Left cardiac atrium (tissue), 4 donors: ENCODE results near the gene HBD. TPM values are rescaled to one million over a fixed set of nuclear protein-coding genes. Genes with fewer than 3 reads are reported as not detected.
"Not testable (repeated sequence)": the region's sequence is repeated elsewhere in the genome, so short reads cannot be mapped to it uniquely, and the experiment has no call there.

Experiments
- ATAC-seq, 2 donors: fragments of 200-7000 bp; cut with Tn5 transposase; one replicate each; pipeline ENCODE4 v1.9.1; 2020; ENCODE audit warnings: mild to moderate bottlenecking in 2 of 2, moderate library complexity in 2 of 2
- DNase-seq: peaks from one replicate; pipeline ENCODE4 v3.0.0-alpha.2; 2020
- intact Hi-C, 2 donors: fragments of 100-400 bp; cut with DNase I; formaldehyde crosslinking; loops; one replicate each; pipeline versions ENCODE4 v1.14.1 to v1.15.1; 2022 to 2023
- total RNA-seq, 2 donors: library from RNA; stranded (reverse); fragmentation: NEBNext Ultra II Directional; extraction: Animal tissue kit (Norgen Biotek cat#: 25700); gene quantifications; one replicate each; pipeline ENCODE4 v1.2.1, GENCODE V29; 2021
- donor health status: DM: no; HTN: yes; CAD: no.
- donor health status: DM: no; HTN: yes; CAD: no; lungs with severe emphysema.
- donor health status: DM: yes; HTN: yes; CAD: no.
- donor health status: Dilated cardiomyopathy.

The HBD gene
- total RNA-seq, 2 donors from 2014 or later: not detected

DNA sequence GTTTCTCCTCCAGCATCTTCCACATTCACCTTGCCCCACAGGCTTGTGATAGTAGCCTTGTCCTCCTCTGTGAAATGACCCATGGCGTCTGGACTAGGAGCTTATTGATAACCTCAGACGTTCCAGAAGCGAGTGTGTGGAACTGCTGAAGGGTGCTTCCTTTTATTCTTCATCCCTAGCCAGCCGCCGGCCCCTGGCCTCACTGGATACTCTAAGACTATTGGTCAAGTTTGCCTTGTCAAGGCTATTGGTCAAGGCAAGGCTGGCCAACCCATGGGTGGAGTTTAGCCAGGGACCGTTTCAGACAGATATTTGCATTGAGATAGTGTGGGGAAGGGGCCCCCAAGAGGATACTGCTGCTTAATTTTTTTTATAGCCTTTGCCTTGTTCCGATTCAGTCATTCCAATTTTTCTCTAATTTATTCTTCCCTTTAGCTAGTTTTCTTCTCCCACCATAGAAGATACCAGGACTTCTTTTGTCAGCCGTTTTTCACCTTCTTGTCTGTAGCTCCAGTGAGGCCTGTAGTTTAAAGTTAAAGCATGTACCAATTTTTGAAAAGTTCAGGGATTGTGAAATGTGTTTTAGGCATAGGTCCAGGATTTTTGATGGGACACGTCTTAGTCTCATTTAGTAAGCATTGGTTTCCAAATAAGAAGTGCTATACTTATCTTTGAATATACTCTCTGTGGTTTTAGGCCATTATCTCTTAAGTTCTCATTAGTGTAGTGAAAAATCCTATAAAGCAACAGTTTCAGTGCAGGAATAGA, 20.5 kb upstream of the HBD start, which contains the start of gene HBG2:
TSS of gene HBG2 (minus strand) at position 136 of the 768 bp plus-strand sequence. CDS start at position 83, 53 bp downstream.
- peak in 1 of 2 donors; percentile 38 for ATAC-seq
- DNase-seq, intact Hi-C loops: not testable (repeated sequence)

DNA sequence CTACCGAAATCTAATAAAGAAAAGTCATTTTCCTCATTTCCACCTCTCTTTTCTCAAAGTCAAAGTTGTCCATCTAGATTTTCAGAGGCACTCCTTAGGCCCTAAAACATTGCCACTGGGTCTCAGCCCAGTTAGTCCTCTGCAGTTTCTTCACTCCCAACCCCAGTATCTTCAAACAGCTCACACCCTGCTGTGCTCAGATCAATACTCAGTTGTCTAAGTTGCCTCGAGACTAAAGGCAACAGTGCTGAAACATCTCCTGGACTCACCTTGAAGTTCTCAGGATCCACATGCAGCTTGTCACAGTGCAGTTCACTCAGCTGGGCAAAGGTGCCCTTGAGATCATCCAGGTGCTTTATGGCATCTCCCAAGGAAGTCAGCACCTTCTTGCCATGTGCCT, 19.7 kb upstream of the HBD start:
- intact Hi-C loops, DNase-seq, ATAC-seq: not testable (repeated sequence)

DNA sequence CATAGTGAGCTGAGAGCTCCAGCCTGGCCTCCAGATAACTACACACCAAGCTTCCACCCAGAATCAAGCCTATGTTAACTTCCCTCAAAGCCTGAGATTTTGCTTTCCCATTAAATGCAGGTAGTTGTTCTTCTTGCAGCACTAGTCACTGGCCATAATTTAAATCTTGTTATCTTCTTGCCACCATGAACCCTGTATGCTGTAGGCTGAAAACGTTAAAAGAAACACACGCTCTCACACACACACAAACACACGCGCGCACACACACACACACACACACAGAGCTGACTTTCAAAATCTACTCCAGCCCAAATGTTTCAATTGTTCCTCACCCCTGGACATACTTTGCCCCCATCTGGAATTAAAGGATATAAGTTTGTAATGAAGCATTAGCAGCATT, 19.2 kb upstream of the HBD start:
- ATAC-seq, intact Hi-C loops, DNase-seq: not testable (repeated sequence)

DNA sequence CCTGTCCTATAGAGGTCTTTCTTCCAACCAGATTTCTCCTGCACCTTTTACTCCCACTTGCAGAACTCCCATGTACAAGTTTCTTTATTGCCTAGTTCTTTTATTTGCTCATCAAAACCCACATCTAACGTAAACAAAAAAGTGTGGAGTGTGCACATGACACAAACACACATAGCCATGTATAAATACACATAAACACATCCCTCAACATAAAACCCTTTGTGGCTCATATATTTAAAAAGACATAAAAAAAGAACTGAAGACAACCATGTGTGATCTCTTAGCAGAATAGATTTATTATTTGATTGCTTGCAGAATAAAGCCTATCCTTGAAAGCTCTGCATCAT, 18.6 kb upstream of the HBD start:
- ATAC-seq (no peak), DNase-seq (no peak)
- intact Hi-C loops: no loop called here

DNA sequence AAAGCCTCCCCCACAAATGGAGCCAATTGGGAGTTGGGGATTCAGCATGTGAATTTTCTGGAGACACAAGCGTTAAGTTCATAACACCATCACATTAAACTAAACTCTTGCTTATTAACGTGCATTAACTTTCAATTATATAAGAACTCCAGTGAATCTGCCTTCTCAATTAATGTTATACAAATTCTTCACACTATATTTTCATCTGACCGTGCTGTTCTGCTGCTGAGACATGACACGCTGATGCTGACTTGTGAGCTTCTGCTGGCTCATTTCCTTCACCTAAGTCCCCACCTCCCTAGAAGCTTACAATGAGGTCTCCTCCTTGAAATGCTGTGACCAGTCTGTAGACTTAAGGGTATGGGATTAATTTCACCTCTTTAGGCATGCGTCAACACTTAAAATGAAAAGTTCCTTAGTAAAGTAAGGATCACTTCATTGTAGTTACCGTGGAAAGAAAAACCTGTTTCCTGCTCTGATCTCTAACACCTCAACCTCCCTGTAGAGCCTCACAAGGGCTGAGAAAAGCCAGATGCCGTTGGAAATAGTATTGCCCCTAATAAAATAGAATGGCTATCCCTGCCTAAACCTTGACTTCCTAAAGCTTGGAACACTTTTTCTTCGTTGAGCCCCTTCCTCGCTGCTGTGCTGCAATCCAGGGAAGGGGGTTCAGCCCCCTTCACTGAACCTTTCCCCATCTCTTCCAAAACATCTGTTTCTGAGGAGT, 18.1 kb upstream of the HBD start:
- intact Hi-C loops: no loop called here
- DNase-seq: no peak
- ATAC-seq: no peak

DNA sequence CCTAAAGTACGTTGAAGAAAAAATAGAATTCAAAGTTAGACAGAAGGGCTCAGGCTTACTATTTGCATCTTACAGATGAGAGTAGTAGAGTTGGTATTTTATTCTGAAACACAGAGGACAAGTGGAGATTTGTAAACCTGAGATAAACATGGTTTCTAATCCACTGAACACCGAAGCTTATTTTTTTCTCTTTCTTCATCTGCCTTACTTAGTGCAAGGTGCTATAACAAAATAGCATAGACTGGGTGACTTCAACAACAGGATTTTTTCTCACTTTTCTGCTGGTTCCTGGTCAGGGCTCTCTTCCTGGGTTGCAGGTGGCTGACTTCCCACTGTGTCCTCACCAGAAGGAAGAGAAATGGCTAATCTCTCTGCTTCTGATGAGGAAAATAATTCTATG, 17.5 kb upstream of the HBD start:
- no peak for DNase-seq
- intact Hi-C loops: no loop called here
- ATAC-seq: no peak

DNA sequence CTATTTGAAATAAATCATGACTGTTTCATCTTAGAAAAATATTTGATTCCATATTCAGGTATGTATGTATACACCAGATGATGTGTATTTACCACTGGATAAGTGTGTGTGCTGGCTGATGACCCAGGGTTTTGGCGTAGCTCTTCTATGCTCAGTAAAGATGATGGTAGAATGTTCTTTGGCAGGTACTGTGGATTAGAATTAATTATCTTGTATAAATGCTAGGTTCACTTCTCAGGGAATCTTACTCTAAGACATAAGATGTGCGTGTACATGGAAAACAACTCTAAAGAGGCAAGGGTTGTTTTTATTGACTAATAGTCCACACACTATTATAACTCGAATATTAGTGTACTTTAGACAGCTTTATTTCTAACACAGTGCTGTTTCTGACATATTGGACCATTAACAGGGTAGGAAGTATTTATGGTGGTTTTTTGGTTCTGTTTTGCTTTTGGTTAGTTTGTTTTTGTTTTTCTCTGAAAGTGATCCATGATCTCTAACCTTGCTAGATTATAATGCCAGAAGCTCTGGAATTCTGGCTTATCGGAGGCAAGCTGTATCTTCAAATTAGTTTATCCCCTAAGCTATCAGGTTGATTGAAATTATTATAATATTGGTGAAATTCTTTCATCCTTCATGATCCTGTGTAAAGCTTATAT, 16.4 kb upstream of the HBD start:
- no peak for DNase-seq
- intact Hi-C loops: no loop called here
- ATAC-seq: no peak

DNA sequence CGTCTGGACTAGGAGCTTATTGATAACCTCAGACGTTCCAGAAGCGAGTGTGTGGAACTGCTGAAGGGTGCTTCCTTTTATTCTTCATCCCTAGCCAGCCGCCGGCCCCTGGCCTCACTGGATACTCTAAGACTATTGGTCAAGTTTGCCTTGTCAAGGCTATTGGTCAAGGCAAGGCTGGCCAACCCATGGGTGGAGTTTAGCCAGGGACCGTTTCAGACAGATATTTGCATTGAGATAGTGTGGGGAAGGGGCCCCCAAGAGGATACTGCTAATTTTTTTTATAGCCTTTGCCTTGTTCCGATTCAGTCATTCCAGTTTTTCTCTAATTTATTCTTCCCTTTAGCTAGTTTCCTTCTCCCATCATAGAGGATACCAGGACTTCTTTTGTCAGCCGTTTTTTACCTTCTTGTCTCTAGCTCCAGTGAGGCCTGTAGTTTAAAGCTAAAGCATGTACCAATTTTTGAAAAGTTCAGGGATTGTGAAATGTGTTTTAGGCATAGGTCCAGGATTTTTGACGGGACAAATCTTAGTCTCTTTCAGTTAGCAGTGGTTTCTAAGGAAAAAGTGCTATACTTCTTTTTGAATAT, 15.6 kb upstream of the HBD start, which contains the start of gene HBG1:
TSS of gene HBG1 (minus strand) at position 51 of the 590 bp plus-strand sequence. CDS start 53 bp downstream, outside the sequence.
- ATAC-seq, intact Hi-C loops, DNase-seq: not testable (repeated sequence)

DNA sequence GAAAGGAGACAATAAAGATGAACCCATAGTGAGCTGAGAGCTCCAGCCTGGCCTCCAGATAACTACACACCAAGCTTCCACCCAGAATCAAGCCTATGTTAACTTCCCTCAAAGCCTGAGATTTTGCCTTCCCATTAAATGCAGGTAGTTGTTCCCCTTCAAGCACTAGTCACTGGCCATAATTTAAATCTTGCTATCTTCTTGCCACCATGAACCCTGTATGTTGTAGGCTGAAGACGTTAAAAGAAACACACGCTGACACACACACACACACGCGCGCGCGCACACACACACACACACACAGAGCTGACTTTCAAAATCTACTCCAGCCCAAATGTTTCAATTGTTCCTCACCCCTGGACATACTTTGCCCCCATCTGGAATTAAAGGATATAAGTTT, 14.2 kb upstream of the HBD start:
- intact Hi-C loops, ATAC-seq, DNase-seq: not testable (repeated sequence)

DNA sequence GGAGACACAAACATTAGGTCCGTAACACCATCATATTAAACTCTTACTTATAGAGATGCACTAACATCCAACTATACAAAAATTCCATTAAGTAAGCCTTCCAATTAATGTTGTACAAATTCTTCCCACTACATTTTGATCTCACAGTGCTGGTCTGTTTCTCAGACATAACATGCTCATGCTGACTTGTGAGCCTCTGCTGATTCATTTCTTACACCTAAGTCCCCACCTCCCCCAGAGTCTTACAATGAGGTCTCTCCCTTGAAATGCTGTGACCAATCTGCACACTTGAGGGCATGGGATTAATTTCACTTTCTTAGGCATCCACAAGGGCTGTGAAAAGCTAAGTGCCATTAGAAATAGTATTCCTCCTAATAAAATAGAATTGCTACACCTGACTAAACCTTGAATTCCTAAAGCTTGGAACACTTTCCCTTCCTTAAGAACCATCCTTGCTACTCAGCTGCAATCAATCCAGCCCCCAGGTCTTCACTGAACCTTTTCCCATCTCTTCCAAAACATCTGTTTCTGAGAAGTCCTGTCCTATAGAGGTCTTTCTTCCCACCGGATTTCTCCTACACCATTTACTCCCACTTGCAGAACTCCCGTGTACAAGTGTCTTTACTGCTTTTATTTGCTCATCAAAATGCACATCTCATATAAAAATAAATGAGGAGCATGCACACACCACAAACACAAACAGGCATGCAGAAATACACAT, 13.3 kb upstream of the HBD start:
- ATAC-seq: no peak

DNA sequence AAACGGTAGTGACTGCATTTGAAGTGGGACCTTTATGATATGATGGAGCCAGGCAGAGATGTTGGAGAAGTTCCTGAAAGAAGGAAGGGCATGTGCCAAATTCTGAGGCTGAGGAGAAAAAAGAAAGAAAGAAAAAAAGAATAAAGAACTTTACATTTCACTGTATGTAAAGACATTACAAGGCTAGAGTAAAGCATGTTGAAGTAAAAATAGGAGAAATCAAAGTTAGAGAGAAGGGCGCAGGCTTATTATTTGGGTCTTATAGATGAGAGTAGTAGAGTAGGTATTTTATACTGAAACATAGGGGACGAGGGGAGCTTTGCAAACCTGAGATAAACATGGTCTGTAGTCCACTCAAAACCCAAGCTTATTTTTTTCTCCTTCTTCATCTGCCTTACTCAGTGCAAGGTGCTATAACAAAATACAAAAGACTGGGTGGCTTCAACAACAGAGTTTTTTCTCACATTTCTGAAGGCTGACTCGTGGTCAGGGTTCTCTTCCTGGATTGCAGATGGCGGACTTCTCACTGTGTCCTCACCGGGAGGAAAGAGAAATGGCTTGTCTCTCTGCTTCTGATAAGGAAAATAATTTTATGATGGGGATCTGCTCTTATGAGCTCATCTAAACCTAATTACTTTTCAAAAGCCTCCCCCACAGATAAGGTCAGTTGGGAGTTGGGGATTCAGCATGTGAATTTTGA, 12.6 kb upstream of the HBD start:
- no peak for ATAC-seq
- DNase-seq: no peak
- intact Hi-C loops: no loop called here

More for the DNA sequence above, 13.3 kb upstream of the HBD start:
- intact Hi-C loops: no loop called here
- no peak for DNase-seq

DNA sequence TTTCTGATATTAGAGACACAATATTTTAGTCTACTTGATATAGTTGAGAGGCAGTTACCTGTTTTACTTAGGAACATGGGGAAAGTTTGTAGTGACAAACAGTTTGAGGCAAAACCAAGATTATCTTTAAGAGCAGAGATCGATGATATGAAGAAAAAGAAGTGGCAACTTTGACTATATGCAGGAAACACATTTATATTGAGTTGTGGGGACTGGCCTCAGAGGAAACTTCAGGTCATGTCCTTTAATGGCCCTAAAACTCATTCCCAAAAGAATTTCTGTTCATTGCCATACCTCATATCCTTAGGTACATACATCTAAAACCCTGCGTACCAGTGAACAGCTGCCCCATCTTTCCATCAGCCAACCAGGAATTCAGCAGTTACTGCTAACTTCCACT, 10.9 kb upstream of the HBD start:
- DNase-seq: no peak
- no peak for ATAC-seq
- intact Hi-C loops: no loop called here

DNA sequence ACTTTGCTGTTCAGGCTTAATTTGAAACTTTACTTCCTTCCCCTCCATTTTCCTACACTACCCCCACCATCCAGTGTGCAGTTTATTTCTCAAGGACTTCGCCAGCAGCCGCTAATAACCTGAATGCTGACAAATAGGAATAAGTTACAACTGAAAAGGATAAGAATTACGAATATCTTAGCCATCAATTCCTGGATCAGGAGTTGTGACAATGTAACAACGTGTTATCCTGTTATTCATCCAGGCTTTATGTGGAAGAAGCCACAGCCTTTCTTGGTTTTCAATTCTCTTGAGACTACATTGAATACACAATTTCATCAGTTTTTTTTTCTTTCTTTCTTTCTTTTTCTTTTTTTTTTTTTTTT, 9.5 kb upstream of the HBD start:
- ATAC-seq: no peak
- DNase-seq: no peak
- intact Hi-C loops: no loop called here

DNA sequence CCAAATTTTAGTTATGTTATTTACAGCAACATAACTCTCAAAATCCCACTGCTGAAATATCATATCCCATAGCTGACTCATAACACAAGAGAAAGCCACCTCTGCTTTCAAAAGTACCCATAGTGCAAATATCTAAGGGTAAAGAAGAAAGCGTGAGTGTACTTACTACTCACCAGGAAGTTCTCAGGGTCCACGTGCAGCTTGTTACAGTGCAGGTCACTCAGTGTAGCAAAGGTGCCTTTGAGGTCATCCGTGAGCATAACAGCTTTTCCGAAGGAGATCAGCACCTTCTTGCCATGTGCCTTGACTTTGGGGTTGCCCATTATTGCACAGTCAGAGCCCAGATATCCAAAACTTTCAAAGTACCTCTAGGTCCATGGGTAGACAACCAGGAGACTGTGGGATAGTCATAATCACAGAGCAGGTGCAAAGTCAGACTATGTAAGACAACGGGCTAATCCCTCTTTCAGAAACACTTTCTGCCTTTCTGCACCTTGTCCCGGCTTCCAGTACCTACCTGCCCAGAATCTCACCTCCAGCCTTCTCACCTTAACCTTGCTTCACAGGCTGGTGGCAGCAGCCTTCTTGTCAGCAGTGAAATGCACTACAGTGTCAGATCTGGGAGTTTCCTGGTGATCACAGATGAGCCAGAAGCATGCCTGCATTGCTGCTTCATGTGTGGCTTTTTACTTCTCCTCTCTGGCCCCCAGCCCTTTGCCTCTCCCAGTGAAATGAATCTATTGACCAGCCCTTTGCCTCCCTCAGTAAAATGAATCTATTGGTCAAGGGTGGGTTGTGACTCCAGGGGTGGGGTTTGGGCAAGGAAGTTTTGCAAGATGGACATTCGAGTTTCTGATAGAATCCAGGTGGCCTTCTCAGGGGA, 8.9 kb upstream of the HBD start:
- no peak for ATAC-seq
- DNase-seq: no peak
- intact Hi-C loops: no loop called here

DNA sequence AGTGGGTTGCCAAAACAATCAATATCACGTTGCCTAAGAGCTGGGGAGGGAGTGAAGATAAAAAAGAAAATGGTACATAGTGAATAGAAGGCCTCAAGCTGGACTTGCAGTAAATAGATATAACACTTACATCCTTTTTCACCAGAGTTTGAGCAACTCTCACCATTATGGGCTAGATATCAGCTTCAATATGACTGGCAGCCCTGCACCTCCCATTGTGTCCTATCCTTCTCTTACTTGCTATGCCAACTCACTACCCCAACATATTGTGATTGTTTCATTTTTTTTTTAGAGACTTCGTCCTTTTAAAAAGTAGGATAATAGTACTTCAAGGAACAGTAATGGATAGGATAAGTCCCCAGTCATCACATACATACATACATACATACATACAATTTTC, 7.9 kb upstream of the HBD start:
- intact Hi-C loops: no loop called here
- DNase-seq: no peak
- no peak for ATAC-seq

DNA sequence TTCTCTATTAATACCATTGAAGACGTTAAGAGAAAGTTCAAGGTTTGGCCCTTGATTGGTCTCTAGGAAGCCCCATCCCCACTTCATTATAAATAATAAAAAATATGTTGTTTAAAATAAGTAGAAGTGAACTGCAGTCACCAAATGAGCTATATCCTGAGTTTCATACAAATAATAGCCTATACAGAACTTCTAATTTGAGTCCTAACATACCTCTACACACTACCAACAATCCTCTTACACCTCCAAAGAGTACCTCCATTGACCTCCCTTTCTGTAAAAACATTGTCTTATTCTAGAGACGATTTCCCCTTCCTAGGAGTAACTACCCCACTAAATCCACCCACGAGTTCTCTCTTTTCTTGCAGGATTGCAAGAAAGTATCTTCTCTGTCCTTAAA, 7.2 kb upstream of the HBD start:
- ATAC-seq: no peak
- intact Hi-C loops: no loop called here
- no peak for DNase-seq

DNA sequence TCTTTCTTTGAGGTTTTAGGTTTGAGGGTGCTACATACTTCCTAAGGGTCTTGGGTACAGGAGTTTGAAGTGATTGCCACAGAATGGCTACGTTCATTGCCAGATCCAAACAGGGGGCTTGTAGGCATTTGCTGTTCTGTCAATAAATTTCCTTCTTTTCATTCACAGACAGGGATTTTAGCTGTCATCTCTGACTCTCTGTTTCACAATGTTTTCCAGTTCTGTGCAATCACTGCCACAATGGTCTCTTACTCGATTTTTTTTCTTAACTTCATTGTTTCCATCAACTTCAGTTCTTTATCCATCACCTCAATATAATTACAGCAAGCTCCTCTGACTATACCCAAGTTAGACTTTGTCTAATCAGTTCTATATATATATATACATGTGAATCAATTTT, 6.2 kb upstream of the HBD start:
- ATAC-seq (no peak), DNase-seq (no peak)
- intact Hi-C loops: no loop called here

DNA sequence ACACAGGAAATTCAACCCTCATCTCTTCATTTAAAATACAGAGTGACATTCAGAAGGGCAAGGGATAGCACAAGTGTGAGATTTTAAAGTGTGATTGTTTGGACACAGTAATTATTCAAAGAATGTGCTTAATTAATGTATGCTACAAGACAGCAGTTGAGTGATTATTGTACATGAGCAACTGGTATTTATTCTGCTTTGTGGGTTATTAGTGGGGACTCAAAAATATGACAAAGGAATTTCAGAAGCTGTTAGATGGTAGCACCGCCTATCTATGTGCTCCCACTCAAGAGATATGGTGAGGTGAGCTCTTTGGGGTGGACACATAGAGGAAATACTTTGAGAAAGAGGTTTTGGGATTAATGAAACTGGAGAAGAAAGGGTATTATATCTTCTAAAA, 5.8 kb upstream of the HBD start:
- ATAC-seq: no peak
- no peak for DNase-seq
- intact Hi-C loops: no loop called here
